Fibroblast of skin of abdomen (primary cell): ENCODE results near the gene CLEC4D.
"Not testable (repeated sequence)": the region's sequence is repeated elsewhere in the genome, so short reads cannot be mapped to it uniquely, and the experiment has no call there.

Experiments
- DNase-seq: peaks from one replicate; pipeline ENCODE4 v3.0.0-alpha.2; 2013

CLEC4D gene

DNA sequence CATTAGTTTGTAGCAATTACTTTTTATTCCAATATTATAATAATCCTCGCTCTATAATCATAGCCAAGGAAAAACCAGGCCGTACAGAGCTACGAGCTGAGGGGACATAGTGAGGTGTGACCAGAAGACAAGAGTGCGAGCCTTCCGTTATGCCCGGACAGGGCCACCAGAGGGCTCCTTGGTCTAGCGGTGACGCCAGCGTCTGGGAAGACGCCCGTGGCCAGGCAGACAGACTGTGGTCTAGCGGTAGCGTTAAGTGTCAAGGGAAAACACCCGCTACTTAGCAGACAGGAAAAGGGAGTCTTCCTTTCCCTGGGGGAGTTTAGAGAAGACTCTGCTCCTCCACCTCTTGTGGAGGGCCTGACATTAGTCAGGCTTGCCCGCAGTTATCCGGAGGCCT lies 24.5 kb downstream of the CLEC4D start:
- DNase-seq = not testable (repeated sequence)

DNA sequence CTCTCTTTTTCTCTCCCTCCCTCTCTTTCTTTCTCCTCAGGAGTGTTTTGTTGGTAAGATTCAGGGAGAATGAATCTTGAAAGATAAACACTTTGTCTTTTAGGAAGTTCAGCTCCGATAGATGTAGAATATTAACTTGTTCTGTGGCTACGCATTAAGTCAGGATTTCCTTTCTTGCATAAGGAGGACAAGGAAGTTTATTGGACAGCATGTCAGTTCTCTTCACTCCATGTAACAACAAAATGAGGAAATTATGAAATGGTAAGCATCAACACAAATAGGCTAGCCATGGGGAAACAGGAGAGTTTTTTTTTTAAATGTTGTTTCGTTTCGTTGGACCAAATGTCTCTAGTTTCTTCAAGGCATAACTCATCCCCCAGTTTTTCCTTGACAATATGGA lies 27.5 kb downstream of the CLEC4D start, which contains the start of gene CLEC4E:
Gene CLEC4E, minus strand, starts transcription at position 75 of the 400 bp plus-strand sequence. CDS start 108 bp downstream, outside the sequence.
- not testable (repeated sequence) for DNase-seq

DNA sequence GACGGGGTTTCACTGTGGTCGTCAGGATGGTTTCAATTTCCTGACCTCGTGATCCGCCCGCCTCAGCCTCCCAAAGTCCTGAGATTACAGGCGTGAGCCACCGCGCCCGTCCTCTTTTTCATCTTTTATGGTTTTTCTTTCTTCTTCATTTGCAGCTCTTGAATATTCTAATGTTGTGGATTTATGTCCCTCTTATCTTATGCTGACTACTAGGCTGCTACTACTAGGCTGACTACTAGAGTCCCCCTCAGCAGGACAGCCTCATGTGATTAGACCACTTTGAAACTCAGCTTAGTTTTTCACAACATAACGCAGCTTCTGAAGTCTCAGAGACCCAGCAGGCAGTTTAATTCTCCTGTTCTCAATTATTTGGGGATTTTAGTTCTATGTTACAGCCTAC lies 28.3 kb downstream of the CLEC4D start:
- no peak for DNase-seq

DNA sequence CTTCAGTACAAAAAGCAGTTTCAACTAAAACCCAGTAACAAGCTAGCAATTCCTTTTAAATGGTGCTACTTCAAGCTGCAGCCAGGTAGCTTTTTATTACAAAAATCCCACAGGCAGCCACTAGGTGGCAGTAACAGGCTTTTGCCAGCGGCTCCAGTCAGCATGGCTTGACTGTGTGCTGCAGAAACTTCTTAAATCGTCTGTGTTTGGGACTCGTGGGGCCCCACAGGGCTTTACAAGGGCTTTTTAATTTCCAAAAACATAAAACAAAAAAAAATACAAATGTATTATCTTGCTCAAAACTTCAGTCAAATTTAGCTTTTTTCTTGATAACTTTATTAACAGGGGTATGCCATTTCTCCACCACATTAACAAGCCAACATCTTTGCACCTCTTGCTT lies 31.0 kb downstream of the CLEC4D start:
- peak; percentile 58 for DNase-seq

GRCh38 chr12:8546591-8546990 lies 33.3 kb downstream of the CLEC4D start:
- no peak for DNase-seq

GRCh38 chr12:8547645-8548044 lies 34.3 kb downstream of the CLEC4D start:
- DNase-seq = no peak

DNA sequence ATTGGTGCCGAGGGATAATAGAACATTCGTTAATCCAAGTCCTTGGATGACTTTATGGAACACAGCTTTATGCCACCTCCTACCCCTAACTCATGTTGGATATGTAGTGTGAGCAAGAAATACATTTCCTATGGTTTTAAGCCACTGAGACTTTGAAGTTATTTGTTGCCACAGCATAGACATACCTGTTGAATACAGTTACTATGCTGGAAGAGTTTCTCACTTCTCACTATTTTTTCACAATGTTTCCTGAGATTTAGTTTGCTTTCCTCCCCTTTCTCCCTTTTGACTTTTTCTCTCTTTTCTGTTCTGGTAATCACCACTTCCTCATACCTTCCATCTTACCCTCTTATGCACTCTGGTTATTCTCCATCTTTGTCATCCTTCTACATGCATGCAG lies 34.9 kb downstream of the CLEC4D start:
- DNase-seq = no peak

- peak; percentile 47 for DNase-seq
Measured at GRCh38 chr12:8549381-8549780, 36.1 kb downstream of the CLEC4D start.

DNA sequence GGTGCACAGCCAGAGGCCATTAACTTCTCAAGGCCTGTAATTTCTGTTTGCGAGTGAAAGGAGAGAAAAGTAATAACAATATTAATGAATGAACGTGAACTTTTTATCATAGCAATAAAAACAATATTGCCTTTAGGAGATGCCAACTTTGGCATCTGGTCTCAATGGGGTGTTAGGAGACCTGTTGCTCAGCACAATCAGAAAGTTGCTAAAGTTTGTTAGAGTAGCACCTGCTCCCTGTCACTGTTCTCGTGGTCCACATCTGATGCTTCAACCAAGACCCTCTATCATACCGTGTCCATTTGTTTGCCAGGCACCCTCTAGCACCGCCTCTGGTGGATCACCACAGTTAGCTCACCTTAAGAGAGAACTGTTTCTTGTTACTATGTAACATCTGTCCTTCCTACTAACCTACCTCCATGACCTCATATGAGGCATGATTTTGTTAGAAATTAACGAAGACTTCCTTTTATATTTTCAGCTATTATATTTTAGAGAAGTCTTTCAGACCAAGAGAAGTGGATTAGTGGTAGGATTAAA lies 39.9 kb downstream of the CLEC4D start:
- DNase-seq = no peak

- DNase-seq = peak; percentile 26
Measured at GRCh38 chr12:8554451-8555195, 41.3 kb downstream of the CLEC4D start.

DNA sequence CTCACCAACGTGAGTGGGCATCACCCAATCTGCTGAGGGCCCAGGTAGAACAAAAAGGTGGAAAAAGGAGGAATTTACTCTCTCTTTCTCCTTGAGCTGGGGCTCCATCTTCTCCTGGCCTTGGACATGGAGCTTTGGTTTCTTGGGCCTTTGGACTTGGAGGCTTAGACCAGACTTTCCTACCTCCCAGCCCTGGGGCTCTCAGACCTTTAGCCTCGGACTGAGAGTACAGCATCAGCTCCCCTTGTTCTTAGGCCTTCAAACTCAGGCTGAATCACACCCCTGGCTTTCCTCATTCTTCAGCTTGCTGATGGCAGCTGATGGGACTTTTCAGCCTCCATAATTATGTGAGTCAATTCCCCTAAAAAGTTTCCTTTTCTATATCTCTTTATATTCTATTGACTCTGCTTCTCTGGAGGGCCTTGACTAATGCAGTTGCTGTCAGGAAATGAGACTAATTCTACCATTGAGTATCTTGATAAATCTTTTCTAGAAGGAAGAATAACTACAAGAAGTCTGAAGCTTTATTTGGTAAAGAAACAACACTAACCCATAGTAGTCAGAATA lies 43.3 kb downstream of the CLEC4D start:
- DNase-seq = no peak

DNA sequence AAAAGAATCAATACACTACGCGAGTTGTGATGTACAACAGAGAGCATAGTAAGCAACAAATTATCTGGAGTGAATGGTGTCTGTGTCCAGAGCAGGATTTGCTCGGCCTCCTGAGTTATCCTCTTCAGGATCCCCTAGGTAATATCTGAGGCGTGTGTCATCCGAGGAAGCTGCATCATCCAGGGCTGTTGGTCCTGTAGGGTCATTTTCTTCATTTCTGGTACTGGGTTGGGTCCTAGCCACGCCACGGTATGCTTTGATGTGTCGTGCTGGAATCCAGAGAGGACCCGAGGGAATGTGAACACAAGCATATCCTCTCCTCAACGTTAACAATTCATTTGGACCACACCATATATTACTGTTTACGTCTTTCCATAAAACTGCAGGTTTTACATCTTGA lies 46.4 kb downstream of the CLEC4D start:
- DNase-seq = peak; percentile 34

- no peak for DNase-seq
Measured at GRCh38 chr12:8561011-8561410, 47.7 kb downstream of the CLEC4D start.

- DNase-seq = no peak
Measured at GRCh38 chr12:8562310-8562709, 49.0 kb downstream of the CLEC4D start.

GRCh38 chr12:8563356-8563755 lies 50.1 kb downstream of the CLEC4D start:
- DNase-seq = no peak

DNA sequence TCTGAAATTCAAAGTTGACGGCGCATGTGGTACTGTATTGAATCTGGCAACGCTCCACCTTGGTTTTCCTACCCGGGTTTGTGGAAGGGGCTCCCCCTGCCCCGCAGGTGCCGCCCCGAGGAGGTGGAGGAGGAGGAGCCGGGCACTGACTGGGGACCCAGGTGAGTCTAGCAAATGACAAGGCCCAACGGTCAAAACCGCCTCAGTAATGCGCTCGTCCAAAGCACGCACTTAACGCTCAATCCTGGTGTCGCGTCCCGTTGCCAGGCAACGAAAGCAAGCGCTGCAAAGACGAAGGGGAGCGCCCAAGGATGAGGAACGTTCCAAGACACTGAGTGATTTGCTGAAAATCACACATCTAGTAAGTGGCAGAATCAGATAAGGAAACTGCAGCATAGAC lies 51.4 kb downstream of the CLEC4D start:
- no peak for DNase-seq

DNA sequence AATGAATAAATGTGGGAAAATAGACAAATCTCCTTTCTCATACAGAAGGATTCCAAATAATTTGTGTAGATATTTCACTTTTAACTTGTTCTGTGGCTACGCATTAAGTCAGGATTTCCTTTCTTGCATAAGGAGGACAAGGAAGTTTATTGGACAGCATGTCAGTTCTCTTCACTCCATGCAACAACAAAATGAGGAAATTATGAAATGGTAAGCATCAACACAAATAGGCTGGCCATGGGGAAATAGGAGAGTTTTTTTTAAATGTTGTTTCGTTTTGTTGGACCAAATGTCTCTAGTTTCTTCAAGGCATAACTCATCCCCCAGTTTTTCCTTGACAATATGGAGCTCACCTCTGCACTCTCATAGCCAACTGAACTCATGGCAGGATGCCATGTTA lies 52.7 kb downstream of the CLEC4D start:
- not testable (repeated sequence) for DNase-seq

DNA sequence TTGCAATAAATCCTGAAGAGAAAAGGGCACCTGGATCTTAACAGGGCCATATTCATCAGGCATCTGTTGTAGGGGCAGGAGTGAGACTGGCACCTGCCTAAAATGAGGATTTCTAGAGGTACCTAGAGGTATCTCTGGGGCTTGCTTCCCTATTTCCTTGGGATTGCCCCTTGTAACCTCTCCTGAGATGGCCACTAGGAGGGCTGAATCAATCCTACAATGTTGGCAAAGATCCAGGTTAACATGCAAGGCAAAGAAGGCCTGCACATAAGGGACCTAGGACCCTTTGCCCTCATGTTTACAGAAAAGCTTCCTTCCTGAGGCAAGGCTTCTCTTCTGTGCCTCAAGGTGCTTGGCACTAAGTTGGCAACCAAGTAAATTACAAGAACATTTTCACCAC lies 53.2 kb downstream of the CLEC4D start:
- no peak for DNase-seq
